Natural killer cell (primary cell): Measurements from ENCODE around the gene MDGA2. TPM values are rescaled to one million over a fixed set of nuclear protein-coding genes. Genes with fewer than 3 reads are reported as not detected.

Source experiments
- ATAC-seq, 3 donors: fragments of 150-1000 bp in 2 of 3; fragments of 200-7000 bp in 1 of 3; cut with Tn5 transposase; 1 replicate in 1 of 3; 2 replicates in 2 of 3; pipeline ENCODE4 v1.10.0; 2021; ENCODE audit warnings: mild to moderate bottlenecking in 2 of 3, moderate library complexity in 2 of 3
- DNase-seq, 2 donors: peaks; one replicate each; pipeline versions ENCODE4 v3.0.0 to v3.0.0-alpha.2; 2013 to 2021; ENCODE audit warnings: mixed read lengths in 1 of 2
- H3K27ac ChIP-seq: one replicate; pipeline ENCODE4 v1.5.1; 2013; ENCODE audit warnings: mild to moderate bottlenecking, low read length
- H3K27me3 ChIP-seq: one replicate; pipeline ENCODE4 v1.6.1; 2013; ENCODE audit warnings: low read length; ENCODE audit not compliant: control insufficient read depth, insufficient read depth
- H3K36me3 ChIP-seq: one replicate; pipeline ENCODE4 v1.6.1; 2013; ENCODE audit warnings: low read length; ENCODE audit not compliant: control insufficient read depth, insufficient read depth
- H3K4me1 ChIP-seq: one replicate; pipeline ENCODE4 v1.6.1; 2013; ENCODE audit warnings: low read length; ENCODE audit not compliant: control insufficient read depth, insufficient read depth
- H3K4me3 ChIP-seq: one replicate; pipeline ENCODE4 v1.5.1; 2013; ENCODE audit warnings: low read length
- H3K9me3 ChIP-seq: one replicate; pipeline ENCODE4 v1.6.1; 2013; ENCODE audit warnings: low read length; ENCODE audit not compliant: control insufficient read depth, insufficient read depth
- H3K27ac Mint-ChIP-seq, 2 donors: one replicate each; pipeline ENCODE4 v1.8.0; 2022; ENCODE audit warnings: mild to moderate bottlenecking in 2 of 2, mixed read lengths in 2 of 2, moderate library complexity in 1 of 2
- H3K27me3 Mint-ChIP-seq, 2 donors: one replicate each; pipeline ENCODE4 v1.8.0; 2022; ENCODE audit warnings: low read depth in 2 of 2, mixed read lengths in 2 of 2
- H3K36me3 Mint-ChIP-seq: one replicate; pipeline ENCODE4 v1.8.0; 2022; ENCODE audit warnings: mixed read lengths
- H3K4me1 Mint-ChIP-seq, 2 donors: one replicate each; pipeline ENCODE4 v1.8.0; 2022; ENCODE audit warnings: mixed read lengths in 2 of 2
- H3K4me3 Mint-ChIP-seq: one replicate; pipeline ENCODE4 v1.8.0; 2022; ENCODE audit warnings: mild to moderate bottlenecking, moderate library complexity, mixed read lengths
- H3K9me3 Mint-ChIP-seq, 2 donors: one replicate each; pipeline ENCODE4 v1.8.0; 2022; ENCODE audit warnings: mixed read lengths in 2 of 2
- CTCF ChIP-seq: fragments of 200-600 bp; IDR thresholded peaks from one replicate; pipeline ENCODE4 v1.8.0; 2022; ENCODE audit warnings: antibody characterized with exemption
- WGBS: methylation state at CpG from one replicate; pipeline ENCODE4 v1.1.7; 2013; ENCODE audit warnings: missing lambda C conversion rate; ENCODE audit not compliant: insufficient coverage; 5-methylcytosine and 5-hydroxymethylcytosine counted together
- intact Hi-C: fragments of 100-400 bp; cut with micrococcal nuclease; formaldehyde crosslinking; loops from one replicate; pipeline ENCODE4 v1.14.2; 2022
- total RNA-seq, 4 donors: library from RNA; stranded (reverse); fragments of 120-200 nt in 1 of 4; gene quantifications; one replicate each; pipeline versions ENCODE4 v1.2.3 to v1.2.4, GENCODE V29; 2013 to 2022

The MDGA2 gene
- total RNA-seq, 3 donors from 2014 or later (not counting 1 experiment from before 2014, with no cell fraction given): not detected

DNA sequence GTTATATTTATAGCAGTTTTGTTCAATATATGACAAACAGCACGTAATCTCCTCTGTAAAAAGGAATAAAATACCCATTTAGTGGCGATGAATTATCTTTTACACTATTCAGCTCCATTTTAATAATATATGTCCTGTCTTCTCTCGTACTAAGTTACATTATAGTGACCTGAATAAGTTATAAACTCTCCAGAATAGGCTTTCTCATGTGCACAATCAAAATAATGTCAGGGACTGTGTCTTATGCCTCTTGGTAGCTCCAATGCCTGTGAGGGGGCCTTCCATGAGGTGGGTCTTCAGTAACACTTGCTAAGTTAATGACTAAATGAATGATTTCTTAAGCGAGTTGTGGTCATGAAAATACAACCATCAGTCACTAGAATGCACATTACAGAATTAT lies 150.9 kb downstream of the MDGA2 start:
- Mint-ChIP-seq H3K27ac (no peak overlapping the region), H3K4me3 (no peak overlapping the region), H3K36me3 (no peaks in the 10 kb centered on the region), H3K4me1 (no peaks in the 10 kb centered on the region), H3K9me3 (peaks cover 9 to 17% of the 10 kb centered on the region in 2 donors), H3K27me3 (no peaks in the 10 kb centered on the region)
- Histone ChIP-seq H3K4me1 (no peaks in the 10 kb centered on the region), H3K36me3 (no peaks in the 10 kb centered on the region), H3K9me3 (no peaks in the 10 kb centered on the region), H3K4me3 (no peak overlapping the region), H3K27me3 (no peaks in the 10 kb centered on the region), H3K27ac (no peak overlapping the region)
- ATAC-seq: no peak
- WGBS: 67% methylated on average over 3 of the region's 4 CpGs
- no peak for DNase-seq
- no peak for TF ChIP-seq CTCF
- intact Hi-C loops: no loop called here

DNA sequence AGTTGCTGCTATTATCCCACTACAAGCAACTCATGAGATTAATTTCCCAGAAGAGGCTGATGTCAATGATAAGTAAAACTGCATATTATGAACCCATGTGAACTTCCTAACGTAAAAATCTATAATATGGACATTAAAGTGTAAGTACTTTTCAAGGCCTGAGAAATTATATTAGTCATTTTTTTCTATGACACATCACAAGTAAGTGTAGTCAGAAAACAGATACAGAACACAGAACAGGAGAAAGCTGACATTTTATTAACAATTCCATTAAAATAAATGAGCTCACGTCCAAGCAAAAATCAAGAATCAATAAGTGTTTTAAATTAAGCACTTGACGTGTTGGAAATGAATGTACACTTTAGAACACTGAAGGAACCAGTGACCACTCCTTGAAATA lies 155.0 kb downstream of the MDGA2 start:
- no peak overlapping the region for H3K4me3 ChIP-seq
- no peaks in the 10 kb centered on the region for H3K27me3 ChIP-seq
- Mint-ChIP-seq H3K4me3 (no peak overlapping the region), H3K36me3 (no peaks in the 10 kb centered on the region), H3K4me1 (no peaks in the 10 kb centered on the region), H3K27ac (no peak overlapping the region), H3K9me3 (peaks cover 0 to 7% of the 10 kb centered on the region in 2 donors), H3K27me3 (no peaks in the 10 kb centered on the region)
- no peak overlapping the region for H3K27ac ChIP-seq
- no peaks in the 10 kb centered on the region for H3K36me3 ChIP-seq
- ATAC-seq (no peak), DNase-seq (no peak)
- no peak for TF ChIP-seq CTCF
- H3K9me3 ChIP-seq: no peaks in the 10 kb centered on the region
- 79% methylated on average over 2 of the region's 3 CpGs for WGBS
- no peaks in the 10 kb centered on the region for H3K4me1 ChIP-seq
- intact Hi-C loops: no loop called here

DNA sequence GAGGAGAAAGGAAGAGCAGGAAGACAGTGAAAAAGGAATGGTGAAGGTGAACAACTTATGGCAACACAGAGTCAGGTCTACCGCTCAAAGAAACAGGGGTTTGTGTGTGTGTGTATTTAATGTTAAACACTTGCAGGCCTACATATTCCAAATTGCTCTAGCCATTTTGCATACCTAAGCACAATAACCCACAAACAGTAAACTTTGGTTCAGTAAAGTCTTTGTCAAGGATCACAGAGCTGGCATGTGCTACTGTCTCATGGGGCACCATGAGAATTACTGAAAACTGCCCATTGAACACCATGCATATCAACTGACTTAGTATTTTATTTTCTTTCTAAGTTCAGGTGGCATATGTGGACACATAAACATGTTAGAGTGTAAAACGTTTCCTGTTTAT lies 163.6 kb downstream of the MDGA2 start:
- Histone ChIP-seq H3K9me3 (no peaks in the 10 kb centered on the region), H3K27ac (no peak overlapping the region), H3K4me1 (no peaks in the 10 kb centered on the region), H3K36me3 (no peaks in the 10 kb centered on the region), H3K4me3 (no peak overlapping the region), H3K27me3 (no peaks in the 10 kb centered on the region)
- no peak overlapping the region for H3K4me3 Mint-ChIP-seq
- H3K36me3 Mint-ChIP-seq: peaks cover 5% of the 10 kb centered on the region
- intact Hi-C loops: no loop called here
- H3K27ac Mint-ChIP-seq: no peak overlapping the region
- no CpG with 5 or more reads among the region's 2 CpGs for WGBS
- no peaks in the 10 kb centered on the region for H3K4me1 Mint-ChIP-seq
- no peak for ATAC-seq
- TF ChIP-seq CTCF: no peak
- H3K9me3 Mint-ChIP-seq: peaks cover 6 to 24% of the 10 kb centered on the region in 2 donors
- no peak for DNase-seq
- no peaks in the 10 kb centered on the region for H3K27me3 Mint-ChIP-seq

- H3K4me1 ChIP-seq: no peaks in the 10 kb centered on the region
- no peak overlapping the region for H3K27ac ChIP-seq
- H3K4me3 Mint-ChIP-seq: no peak overlapping the region
- H3K9me3 Mint-ChIP-seq: peaks cover 6 to 32% of the 10 kb centered on the region in 2 donors
- H3K4me3 ChIP-seq: no peak overlapping the region
- TF ChIP-seq CTCF: no peak
- peaks cover 5% of the 10 kb centered on the region for H3K36me3 Mint-ChIP-seq
- no peaks in the 10 kb centered on the region for H3K4me1 Mint-ChIP-seq
- H3K27ac Mint-ChIP-seq: no peak overlapping the region
- H3K9me3 ChIP-seq: no peaks in the 10 kb centered on the region
- 84% methylated on average over 5 of the region's 5 CpGs for WGBS
- no peak for ATAC-seq
- no peaks in the 10 kb centered on the region for H3K36me3 ChIP-seq
- H3K27me3 Mint-ChIP-seq: no peaks in the 10 kb centered on the region
- intact Hi-C loops: no loop called here
- no peaks in the 10 kb centered on the region for H3K27me3 ChIP-seq
- no peak for DNase-seq
These were observed 165.4 kb downstream of the MDGA2 start for GRCh38 chr14:47509957-47510356.
